ENCODE results near the gene SYNE1.

SYNE1 gene

DNA sequence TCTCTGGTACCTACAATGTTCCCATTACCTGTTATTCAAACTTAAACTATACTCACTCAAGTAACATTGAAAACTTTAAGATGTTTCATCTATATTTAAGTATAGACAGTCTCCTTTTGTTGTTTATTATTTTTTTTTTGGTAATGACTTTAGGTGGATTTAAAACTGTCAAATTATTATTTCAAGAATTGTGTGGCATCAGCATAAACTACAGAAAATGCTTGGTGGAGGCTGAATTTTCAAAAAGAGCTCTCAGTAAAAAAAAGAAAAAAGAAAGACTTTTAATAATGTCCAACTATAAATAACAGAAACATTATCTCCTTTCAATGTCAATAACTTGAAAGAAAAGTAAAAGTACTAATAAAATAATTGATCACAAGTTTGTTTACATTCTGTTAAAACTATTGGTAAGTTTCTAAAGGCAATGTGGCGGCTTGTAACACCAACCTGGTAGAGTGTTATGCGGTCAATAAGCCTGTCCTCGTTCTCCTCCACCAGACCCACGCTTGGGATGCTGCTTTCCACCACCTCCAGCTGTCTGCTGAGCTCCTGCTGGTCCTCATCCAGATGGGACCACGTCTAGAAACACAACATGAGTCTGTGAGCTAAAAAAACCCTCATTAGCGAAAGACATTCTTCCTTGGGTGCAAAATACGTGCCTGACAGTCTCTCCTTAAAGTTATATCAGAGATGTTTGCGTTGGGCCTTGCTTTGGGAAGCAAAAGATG, 400.6 kb downstream of the SYNE1 start:
- Histone ChIP-seq H3K9ac (ENCODE audit: low read length) (no peak overlapping the region), H3K9me3 (ENCODE audit: control insufficient read depth, low read depth, low read length) (no peaks in the 10 kb centered on the region), H3K4me1 (ENCODE audit: control insufficient read depth, low read depth, low read length) (no peaks in the 10 kb centered on the region), H3K27me3 (ENCODE audit: control insufficient read depth, insufficient read depth, low read length) (no peaks in the 10 kb centered on the region), H3K36me3 (ENCODE audit: control insufficient read depth, low read depth, low read length) (no peaks in the 10 kb centered on the region), H3K4me3 (ENCODE audit: low read length) (no peak overlapping the region), H3K27ac (ENCODE audit: low read length) (no peak overlapping the region)

DNA sequence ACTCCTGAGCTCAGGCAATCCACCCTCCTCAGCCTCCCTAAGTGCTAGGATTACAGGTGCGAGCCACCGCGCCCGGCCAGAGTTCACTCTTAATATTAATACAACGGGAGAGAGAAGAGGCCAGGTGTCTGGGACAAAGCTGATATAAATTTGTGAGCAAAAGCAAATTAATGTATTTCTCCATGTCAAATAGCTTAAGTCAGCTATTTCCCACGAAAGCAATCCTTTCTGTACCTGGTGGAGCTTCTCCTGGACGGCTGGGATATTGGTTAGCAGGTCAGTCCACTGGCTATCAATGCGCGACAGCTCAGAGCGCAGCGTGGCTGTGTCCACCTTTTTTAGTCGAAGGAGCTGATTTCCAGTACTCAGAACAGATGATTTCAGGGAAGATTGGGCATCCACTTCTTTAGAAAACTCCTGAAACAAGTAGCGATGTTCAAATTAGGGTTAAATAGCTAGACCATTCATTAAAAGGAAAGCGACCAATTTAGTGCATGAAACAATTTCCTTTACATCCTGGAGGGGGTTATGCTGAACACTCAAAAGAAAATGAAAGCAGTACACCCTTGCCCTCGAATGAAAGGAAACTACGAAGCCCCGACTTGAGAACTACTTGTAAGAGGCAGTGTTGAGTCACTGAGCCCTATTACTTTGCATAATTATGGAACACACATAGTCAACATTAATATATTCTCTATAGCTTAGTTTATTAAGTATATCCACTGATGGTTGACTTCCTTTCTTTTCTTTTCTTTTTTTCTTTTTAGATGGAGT, 403.4 kb downstream of the SYNE1 start:
- H3K27ac ChIP-seq (ENCODE audit: low read length): no peak overlapping the region
- H3K4me3 ChIP-seq (ENCODE audit: low read length): no peak overlapping the region
- no peak overlapping the region for H3K9ac ChIP-seq (ENCODE audit: low read length)
- H3K4me1 ChIP-seq (ENCODE audit: control insufficient read depth, low read depth, low read length): no peaks in the 10 kb centered on the region
- H3K27me3 ChIP-seq (ENCODE audit: control insufficient read depth, insufficient read depth, low read length): no peaks in the 10 kb centered on the region
- no peaks in the 10 kb centered on the region for H3K9me3 ChIP-seq (ENCODE audit: control insufficient read depth, low read depth, low read length)
- H3K36me3 ChIP-seq (ENCODE audit: control insufficient read depth, low read depth, low read length): no peaks in the 10 kb centered on the region

DNA sequence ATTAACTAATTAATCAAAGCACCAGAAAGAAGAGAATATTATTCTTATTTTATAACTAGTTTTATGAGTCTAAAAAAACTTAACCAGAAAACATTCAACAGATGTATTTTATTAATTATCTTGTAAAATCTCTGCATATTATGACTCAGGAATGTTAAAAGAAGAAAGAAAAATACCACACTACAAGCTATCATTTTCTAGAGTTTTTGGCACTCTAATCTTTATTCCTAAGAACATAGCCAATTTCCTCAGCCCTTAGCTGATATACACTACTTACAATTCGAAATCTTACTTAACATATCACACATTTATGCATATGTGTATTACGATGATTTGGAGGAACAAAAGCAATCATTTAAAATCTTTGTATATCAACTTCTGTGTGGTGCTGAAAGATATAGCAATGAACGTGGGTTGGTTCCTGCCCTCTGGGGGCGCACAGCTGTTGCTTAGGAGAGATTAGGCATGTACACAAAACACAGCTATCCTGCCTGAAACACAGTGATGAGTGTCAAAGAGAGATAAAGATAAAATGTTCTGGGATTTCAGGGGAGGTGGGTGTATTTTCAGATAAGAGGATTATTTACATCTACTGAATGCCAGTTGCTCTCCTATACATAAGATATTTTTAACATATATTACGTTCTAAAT, 404.5 kb downstream of the SYNE1 start:
- Histone ChIP-seq H3K27me3 (ENCODE audit: control insufficient read depth, insufficient read depth, low read length) (no peaks in the 10 kb centered on the region), H3K4me3 (ENCODE audit: low read length) (no peak overlapping the region), H3K27ac (ENCODE audit: low read length) (no peak overlapping the region), H3K9ac (ENCODE audit: low read length) (no peak overlapping the region), H3K9me3 (ENCODE audit: control insufficient read depth, low read depth, low read length) (no peaks in the 10 kb centered on the region), H3K4me1 (ENCODE audit: control insufficient read depth, low read depth, low read length) (no peaks in the 10 kb centered on the region), H3K36me3 (ENCODE audit: control insufficient read depth, low read depth, low read length) (no peaks in the 10 kb centered on the region)

DNA sequence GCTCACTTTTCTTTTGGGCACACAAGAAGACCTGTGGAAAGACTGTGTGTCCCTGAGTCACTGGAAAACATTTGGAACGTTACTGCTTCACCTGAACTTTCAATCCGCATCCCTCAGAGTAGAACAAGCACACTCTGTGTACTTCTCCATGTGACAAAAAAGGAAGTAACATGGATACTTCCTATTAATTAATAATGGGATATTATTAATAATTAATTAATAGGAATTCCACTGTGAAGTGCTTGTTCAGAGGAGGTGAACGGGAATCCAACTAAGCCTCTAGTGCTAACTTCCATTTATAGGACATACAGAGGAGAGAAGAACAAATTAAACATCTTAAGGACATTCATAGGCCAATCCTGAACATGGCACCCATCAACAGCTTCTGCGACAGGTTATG, 407.8 kb downstream of the SYNE1 start:
- Histone ChIP-seq H3K9me3 (ENCODE audit: control insufficient read depth, low read depth, low read length) (no peaks in the 10 kb centered on the region), H3K27me3 (ENCODE audit: control insufficient read depth, insufficient read depth, low read length) (no peaks in the 10 kb centered on the region), H3K4me1 (ENCODE audit: control insufficient read depth, low read depth, low read length) (no peaks in the 10 kb centered on the region), H3K4me3 (ENCODE audit: low read length) (no peak overlapping the region), H3K9ac (ENCODE audit: low read length) (no peak overlapping the region), H3K27ac (ENCODE audit: low read length) (no peak overlapping the region), H3K36me3 (ENCODE audit: control insufficient read depth, low read depth, low read length) (no peaks in the 10 kb centered on the region)

DNA sequence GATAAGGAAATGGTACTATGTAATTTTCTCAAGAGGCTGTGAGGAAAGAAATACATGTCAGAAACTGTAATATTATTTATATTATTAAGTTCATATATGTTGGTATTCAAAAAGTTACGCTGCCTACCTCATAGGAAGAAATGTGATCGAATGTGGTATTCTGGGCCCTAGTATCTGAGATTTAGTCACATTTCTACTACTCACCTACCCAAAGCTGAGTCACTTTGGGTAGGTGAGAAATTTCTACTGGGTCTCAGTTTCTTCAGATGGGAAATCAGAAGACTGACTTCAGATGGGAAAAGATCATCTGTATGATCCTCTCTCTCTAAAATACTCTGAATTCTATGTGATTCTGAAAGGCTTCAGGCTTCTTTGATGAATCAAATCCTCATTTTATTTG, 411.0 kb downstream of the SYNE1 start:
- H3K4me3 ChIP-seq (ENCODE audit: low read length): no peak overlapping the region
- H3K4me1 ChIP-seq (ENCODE audit: control insufficient read depth, low read depth, low read length): no peaks in the 10 kb centered on the region
- H3K27me3 ChIP-seq (ENCODE audit: control insufficient read depth, insufficient read depth, low read length): no peaks in the 10 kb centered on the region
- H3K36me3 ChIP-seq (ENCODE audit: control insufficient read depth, low read depth, low read length): no peaks in the 10 kb centered on the region
- peaks cover 10% of the 10 kb centered on the region for H3K9me3 ChIP-seq (ENCODE audit: control insufficient read depth, low read depth, low read length)
- no peak overlapping the region for H3K9ac ChIP-seq (ENCODE audit: low read length)
- no peak overlapping the region for H3K27ac ChIP-seq (ENCODE audit: low read length)

DNA sequence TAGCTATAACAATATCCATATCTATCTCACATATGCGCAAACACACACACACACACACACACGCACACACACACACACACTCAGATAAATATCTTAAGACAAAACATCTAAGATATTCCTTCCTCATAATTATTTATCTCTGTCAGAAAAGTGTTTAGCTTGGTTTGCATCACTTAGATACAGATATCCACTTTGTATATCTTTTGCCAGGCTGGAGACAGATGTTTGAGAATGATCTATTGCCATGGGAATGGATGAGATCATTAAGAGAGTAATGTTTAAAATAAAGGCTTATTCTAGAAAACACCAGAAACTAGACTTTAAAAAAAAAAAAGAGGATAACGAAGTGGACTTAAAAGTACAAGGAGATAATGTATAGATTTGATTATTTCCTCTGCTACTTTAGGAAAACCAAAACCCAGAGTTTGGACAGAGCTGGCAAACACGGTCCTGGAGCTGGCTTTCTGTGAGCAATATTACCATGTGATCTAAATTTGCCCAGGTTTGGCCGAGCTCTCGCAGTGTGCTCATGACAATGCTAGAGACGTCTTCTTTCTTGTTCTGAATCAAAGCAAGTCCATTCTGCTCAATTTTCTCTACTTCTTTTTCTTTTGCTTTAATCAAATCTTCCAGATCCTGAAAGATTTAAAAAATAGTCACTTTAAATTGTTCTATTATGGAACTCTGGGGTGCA, 411.8 kb downstream of the SYNE1 start:
- H3K9ac ChIP-seq (ENCODE audit: low read length): no peak overlapping the region
- H3K4me3 ChIP-seq (ENCODE audit: low read length): no peak overlapping the region
- H3K27ac ChIP-seq (ENCODE audit: low read length): no peak overlapping the region
- H3K4me1 ChIP-seq (ENCODE audit: control insufficient read depth, low read depth, low read length): no peaks in the 10 kb centered on the region
- H3K36me3 ChIP-seq (ENCODE audit: control insufficient read depth, low read depth, low read length): no peaks in the 10 kb centered on the region
- peaks cover 10% of the 10 kb centered on the region for H3K9me3 ChIP-seq (ENCODE audit: control insufficient read depth, low read depth, low read length)
- no peaks in the 10 kb centered on the region for H3K27me3 ChIP-seq (ENCODE audit: control insufficient read depth, insufficient read depth, low read length)

DNA sequence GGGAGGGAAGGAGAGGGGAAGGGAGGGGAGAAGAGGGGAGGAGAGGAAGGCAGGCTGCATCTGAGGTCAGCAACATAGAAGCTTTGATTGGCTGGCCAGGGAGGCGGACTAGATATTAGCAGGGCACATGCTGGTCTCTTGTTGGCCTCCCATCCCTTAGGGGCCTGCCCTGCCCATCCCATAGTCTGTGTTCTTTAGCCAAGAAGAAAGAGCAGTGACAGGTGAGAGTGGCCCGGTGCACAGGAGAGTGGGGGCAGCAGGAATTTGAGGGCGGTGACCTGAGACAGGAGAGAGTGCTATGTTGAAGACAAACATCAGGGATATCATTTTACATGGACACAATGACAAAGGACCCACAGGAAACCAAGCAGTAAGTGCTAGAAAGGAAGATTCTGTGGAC, 413.5 kb downstream of the SYNE1 start:
- Histone ChIP-seq H3K4me3 (ENCODE audit: low read length) (no peak overlapping the region), H3K4me1 (ENCODE audit: control insufficient read depth, low read depth, low read length) (no peaks in the 10 kb centered on the region), H3K27ac (ENCODE audit: low read length) (no peak overlapping the region), H3K36me3 (ENCODE audit: control insufficient read depth, low read depth, low read length) (no peaks in the 10 kb centered on the region), H3K9me3 (ENCODE audit: control insufficient read depth, low read depth, low read length) (peaks cover 10% of the 10 kb centered on the region), H3K9ac (ENCODE audit: low read length) (no peak overlapping the region), H3K27me3 (ENCODE audit: control insufficient read depth, insufficient read depth, low read length) (no peaks in the 10 kb centered on the region)

DNA sequence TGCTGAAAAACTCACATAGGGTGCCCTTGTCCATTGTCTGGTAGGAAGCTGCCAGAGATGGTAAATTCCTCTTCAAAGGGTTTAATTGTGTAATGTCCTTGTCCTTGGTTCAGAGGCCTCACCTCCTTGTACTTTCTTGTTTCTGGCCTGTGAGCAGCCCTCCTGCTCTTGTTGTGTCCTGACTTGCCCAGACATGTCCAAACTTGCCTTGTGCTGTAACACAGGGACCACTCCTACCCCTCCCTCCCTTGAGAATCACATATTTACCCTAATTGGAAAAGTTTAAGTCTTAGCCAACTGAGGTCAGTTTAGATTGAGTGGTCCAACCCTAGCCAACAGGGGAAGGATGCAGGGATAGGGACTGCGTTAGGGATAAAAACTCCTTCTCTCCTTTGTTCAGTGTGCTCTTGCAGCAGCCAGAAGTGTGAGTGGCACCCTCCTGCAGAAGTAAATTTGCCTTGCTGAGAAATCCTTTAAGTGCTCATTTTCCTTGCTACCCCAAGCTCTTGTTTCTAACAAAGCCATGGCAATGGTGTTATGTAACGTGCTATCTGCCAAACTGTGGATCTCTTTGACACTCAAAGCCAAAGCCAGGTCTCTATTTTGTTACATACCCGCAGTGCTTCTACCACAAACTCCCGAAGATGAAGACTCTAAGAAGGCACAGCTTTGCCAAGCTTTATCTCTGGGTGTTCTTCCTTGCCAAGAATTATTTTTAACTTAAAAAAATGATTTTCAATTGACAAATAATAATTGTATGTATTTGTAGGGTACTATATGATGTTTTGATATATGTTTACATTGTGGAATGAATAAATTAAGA, 415.1 kb downstream of the SYNE1 start:
- H3K27me3 ChIP-seq (ENCODE audit: control insufficient read depth, insufficient read depth, low read length): no peaks in the 10 kb centered on the region
- no peak overlapping the region for H3K27ac ChIP-seq (ENCODE audit: low read length)
- no peak overlapping the region for H3K9ac ChIP-seq (ENCODE audit: low read length)
- H3K4me1 ChIP-seq (ENCODE audit: control insufficient read depth, low read depth, low read length): no peaks in the 10 kb centered on the region
- no peak overlapping the region for H3K4me3 ChIP-seq (ENCODE audit: low read length)
- peaks cover 10% of the 10 kb centered on the region for H3K9me3 ChIP-seq (ENCODE audit: control insufficient read depth, low read depth, low read length)
- no peaks in the 10 kb centered on the region for H3K36me3 ChIP-seq (ENCODE audit: control insufficient read depth, low read depth, low read length)

DNA sequence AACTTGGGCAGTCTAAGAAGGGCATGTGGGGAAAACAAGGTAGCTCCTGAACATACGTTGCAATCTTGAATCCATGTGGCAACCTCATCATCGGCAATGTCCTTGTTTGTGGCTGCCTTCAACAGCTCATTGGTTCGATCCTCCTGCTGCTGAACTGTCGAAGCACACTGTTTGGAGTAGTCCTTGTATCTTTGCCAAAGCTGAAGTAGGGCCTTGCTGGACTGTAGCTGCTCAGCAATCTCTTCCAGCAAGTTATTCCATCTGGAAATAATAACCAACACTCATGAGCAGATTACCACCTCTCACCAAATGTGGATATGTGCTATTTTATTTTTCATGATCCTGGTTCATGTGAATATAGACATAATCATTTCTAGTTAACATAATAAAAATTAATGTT, 416.4 kb downstream of the SYNE1 start:
- Histone ChIP-seq H3K9ac (ENCODE audit: low read length) (no peak overlapping the region), H3K4me1 (ENCODE audit: control insufficient read depth, low read depth, low read length) (no peaks in the 10 kb centered on the region), H3K27me3 (ENCODE audit: control insufficient read depth, insufficient read depth, low read length) (no peaks in the 10 kb centered on the region), H3K4me3 (ENCODE audit: low read length) (no peak overlapping the region), H3K27ac (ENCODE audit: low read length) (no peak overlapping the region), H3K36me3 (ENCODE audit: control insufficient read depth, low read depth, low read length) (no peaks in the 10 kb centered on the region), H3K9me3 (ENCODE audit: control insufficient read depth, low read depth, low read length) (peaks cover 10% of the 10 kb centered on the region)

DNA sequence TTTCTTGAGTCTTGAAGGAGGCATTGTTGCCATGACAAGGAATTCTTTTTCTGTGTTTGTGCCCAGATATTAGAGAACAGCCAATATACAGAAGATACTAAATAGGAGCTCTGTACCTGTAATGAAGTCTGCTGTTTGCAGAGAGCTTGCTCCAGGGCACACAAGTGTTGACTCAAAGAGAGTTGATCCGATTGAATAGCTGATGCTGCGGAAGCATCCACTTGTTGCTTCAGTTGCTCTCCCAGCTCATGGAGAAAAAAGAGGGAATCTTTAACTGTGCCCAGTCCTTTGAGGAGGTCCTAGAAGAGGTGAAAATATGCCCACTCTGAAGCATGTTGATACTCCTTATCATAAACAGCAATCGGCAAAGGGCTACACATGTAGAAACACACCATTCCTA, 418.3 kb downstream of the SYNE1 start:
- Histone ChIP-seq H3K4me1 (ENCODE audit: control insufficient read depth, low read depth, low read length) (no peaks in the 10 kb centered on the region), H3K36me3 (ENCODE audit: control insufficient read depth, low read depth, low read length) (no peaks in the 10 kb centered on the region), H3K9ac (ENCODE audit: low read length) (no peak overlapping the region), H3K27ac (ENCODE audit: low read length) (no peak overlapping the region), H3K4me3 (ENCODE audit: low read length) (no peak overlapping the region), H3K27me3 (ENCODE audit: control insufficient read depth, insufficient read depth, low read length) (no peaks in the 10 kb centered on the region), H3K9me3 (ENCODE audit: control insufficient read depth, low read depth, low read length) (peaks cover 10% of the 10 kb centered on the region)

DNA sequence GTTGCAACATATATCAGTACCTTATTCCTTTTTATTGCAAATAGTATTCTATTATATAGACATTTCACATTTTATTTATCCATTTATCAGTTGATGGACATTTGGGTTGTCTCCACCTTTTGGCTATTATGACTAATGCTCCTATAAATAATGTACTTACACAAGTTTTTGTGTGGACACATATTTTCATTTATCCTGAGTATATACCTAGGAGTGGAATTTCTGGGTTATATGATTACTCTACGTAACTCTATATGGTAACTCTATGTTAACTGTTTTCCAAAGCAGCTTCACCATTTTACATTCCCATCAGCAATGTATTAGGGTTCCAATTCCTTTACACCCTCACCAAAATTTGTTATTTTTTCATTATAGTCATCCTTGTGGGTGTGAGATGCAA, 424.7 kb downstream of the SYNE1 start:
- Histone ChIP-seq H3K27me3 (ENCODE audit: control insufficient read depth, insufficient read depth, low read length) (no peaks in the 10 kb centered on the region), H3K36me3 (ENCODE audit: control insufficient read depth, low read depth, low read length) (no peaks in the 10 kb centered on the region), H3K27ac (ENCODE audit: low read length) (no peak overlapping the region), H3K4me3 (ENCODE audit: low read length) (no peak overlapping the region), H3K9me3 (ENCODE audit: control insufficient read depth, low read depth, low read length) (no peaks in the 10 kb centered on the region), H3K4me1 (ENCODE audit: control insufficient read depth, low read depth, low read length) (no peaks in the 10 kb centered on the region), H3K9ac (ENCODE audit: low read length) (no peak overlapping the region)
